GM12874 (cell line): ENCODE results near the gene CACNA1C.

Experiments used
- CTCF ChIP-seq: IDR thresholded peaks from 2 replicates; pipeline ENCODE4 v1.5.1; 2011; ENCODE audit warnings: low read depth, mild to moderate bottlenecking, control low read depth, low read length, moderate library complexity; ENCODE audit not compliant: insufficient read depth

Gene CACNA1C

GRCh38 chr12:2593045-2593444 is 540.3 kb downstream of the CACNA1C start:
- TF ChIP-seq CTCF, result no peak

GRCh38 chr12:2596441-2596840 is 543.7 kb downstream of the CACNA1C start:
- no peak for TF ChIP-seq CTCF

DNA sequence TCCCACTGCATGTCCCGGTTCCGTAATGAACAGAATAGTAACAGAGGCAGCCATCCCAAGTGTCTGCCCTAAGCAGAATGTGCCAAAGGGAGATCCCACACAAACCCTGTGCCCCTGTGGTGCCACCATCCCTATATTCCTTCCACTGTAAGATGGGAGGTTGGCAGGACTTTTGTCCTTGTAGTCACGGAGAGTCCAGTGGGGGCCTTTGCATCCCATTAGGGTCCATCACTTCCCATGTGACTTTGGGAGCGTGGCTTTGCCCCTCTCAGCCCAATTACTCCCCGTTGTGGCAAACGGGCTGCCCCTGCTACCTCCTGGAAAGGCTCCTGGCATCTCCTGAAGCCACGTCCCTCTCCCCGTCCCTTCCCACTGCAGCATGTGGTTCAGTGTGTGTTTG is 552.5 kb downstream of the CACNA1C start:
- no peak for TF ChIP-seq CTCF

- no peak for TF ChIP-seq CTCF
These were observed 553.6 kb downstream of the CACNA1C start for GRCh38 chr12:2606186-2606910.

GRCh38 chr12:2607881-2608607 is 555.3 kb downstream of the CACNA1C start:
- no peak for TF ChIP-seq CTCF

GRCh38 chr12:2608608-2608945 is 555.8 kb downstream of the CACNA1C start:
- TF ChIP-seq CTCF, result no peak

- no peak for TF ChIP-seq CTCF
These were observed 556.2 kb downstream of the CACNA1C start for GRCh38 chr12:2609020-2609419.
